ENCODE results near the gene OVOL3. TPM values are rescaled to one million over a fixed set of nuclear protein-coding genes. Genes with fewer than 3 reads are reported as not detected.

Gene OVOL3
- total RNA-seq, 1 experiment from 2014 or later: not detected

DNA sequence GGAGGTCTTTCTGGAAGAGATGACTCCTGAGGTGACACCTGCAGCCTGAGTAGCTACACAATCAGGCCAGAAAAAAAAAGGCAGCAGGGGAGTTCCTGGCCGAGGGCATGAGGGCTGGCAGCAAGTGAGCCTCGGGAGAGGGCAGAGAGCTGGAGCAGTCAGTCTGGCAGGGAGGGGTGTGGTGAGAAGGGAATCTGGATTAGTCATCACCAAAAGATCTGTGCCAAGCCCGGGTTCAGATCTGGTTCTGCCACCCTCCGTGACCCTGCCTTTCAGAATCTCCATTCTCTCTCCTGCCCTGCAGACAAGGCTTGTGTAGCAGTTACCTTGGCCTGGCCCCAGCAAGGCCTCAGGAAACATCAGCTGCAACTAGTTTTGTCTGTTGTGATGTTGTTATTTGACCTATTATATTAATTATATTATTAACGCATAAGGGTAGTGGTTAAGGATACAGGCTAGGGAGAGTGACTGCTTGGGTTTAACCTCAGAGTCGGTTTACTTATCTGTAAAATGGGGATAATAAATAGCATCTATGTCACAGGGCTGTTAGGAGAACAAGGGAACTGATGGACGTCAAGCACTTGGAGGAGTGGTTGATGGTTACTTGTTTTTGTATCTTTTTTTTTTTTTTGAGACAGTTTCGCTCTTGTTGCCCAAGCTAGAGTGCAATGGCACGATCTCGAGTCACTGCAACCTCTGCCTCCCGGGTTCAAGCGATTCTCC, 26.2 kb downstream of the OVOL3 start:
- Histone ChIP-seq H3K9me2 (ENCODE audit: insufficient read depth) (no peaks in the 10 kb centered on the region), H4K20me1 (ENCODE audit: insufficient read depth) (peaks cover 13% of the 10 kb centered on the region), H3K27ac (peak overlapping the region; percentile 96), H3K27me3 (ENCODE audit: insufficient read depth, low read depth) (no peaks in the 10 kb centered on the region), H3K79me2 (ENCODE audit: low read depth) (peaks cover 30% of the 10 kb centered on the region), H3K4me3 (peak overlapping the region; percentile 37; the same call in 1 of the 2 replicates), H3K9me3 (ENCODE audit: insufficient read depth, low read depth) (no peaks in the 10 kb centered on the region), H3F3A (ENCODE audit: insufficient read depth, low read depth) (peaks cover 63% of the 10 kb centered on the region), H3K4me1 (replicated peaks; ENCODE audit: insufficient read depth) (peaks cover 64% of the 10 kb centered on the region), H3K36me3 (ENCODE audit: low read depth) (0 out of 2 replicates have a peak, but pooled peaks cover 7% of the 10 kb centered on the region), H2AFZ (no peak overlapping the region), H3K4me2 (peak overlapping the region; percentile 77)
- intact Hi-C loops (cut with micrococcal nuclease; ENCODE audit: unreplicated experiment): no loop called here
- DNase-seq: peak; percentile 95 to 98
- BruUV-seq (replicated peaks): no TSS peak
- ChIA-PET CTCF (interaction anchor here (1.3 kb wide), 1 partner anchor 9 kb away, joined by 7 read pairs; no protein-coding TSS in a partner anchor), POLR2A (ENCODE audit: unreplicated experiment) (interaction anchor here (0.6 to 1.7 kb wide), 6 partner anchors 9 to 1844 kb away, joined by 3 to 32 read pairs (median 3); partner anchors contain the start of genes TBCB and ZNF566)
- TF ChIP-seq, protein P1, sequence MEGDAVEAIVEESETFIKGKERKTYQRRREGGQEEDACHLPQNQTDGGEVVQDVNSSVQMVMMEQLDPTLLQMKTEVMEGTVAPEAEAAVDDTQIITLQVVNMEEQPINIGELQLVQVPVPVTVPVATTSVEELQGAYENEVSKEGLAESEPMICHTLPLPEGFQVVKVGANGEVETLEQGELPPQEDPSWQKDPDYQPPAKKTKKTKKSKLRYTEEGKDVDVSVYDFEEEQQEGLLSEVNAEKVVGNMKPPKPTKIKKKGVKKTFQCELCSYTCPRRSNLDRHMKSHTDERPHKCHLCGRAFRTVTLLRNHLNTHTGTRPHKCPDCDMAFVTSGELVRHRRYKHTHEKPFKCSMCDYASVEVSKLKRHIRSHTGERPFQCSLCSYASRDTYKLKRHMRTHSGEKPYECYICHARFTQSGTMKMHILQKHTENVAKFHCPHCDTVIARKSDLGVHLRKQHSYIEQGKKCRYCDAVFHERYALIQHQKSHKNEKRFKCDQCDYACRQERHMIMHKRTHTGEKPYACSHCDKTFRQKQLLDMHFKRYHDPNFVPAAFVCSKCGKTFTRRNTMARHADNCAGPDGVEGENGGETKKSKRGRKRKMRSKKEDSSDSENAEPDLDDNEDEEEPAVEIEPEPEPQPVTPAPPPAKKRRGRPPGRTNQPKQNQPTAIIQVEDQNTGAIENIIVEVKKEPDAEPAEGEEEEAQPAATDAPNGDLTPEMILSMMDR (conservative IDR thresholded peaks at IDR 0.05): no peak
- TF ChIP-seq EZH2 (IDR thresholded peaks at IDR 0.05; ENCODE audit: low read depth): no peak

DNA sequence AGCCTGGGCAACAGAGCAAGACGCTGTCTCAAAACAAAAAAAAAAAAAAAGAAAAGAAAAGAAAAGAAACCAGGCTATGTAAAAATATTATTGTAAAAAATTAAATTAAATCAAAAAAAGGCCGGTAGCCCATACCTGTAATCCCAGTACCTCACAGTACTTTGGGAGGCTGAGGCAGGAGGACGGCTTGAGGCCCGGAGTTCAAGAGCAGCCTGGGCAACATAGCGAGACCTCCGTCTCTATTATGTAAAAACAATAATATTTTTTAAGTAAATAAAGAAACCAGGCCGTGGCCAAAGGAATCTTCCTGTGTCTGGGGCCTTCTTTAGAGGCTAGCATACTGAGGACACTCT, 28.2 kb downstream of the OVOL3 start:
- H4K20me1 ChIP-seq (ENCODE audit: insufficient read depth): peaks cover 23% of the 10 kb centered on the region
- ChIA-PET POLR2A (ENCODE audit: unreplicated experiment) (interaction anchor here (0.6 to 1.0 kb wide), 3 partner anchors 11 to 632 kb away, joined by 3 to 6 read pairs (median 5); no protein-coding TSS in a partner anchor), CTCF (no interaction called here)
- peaks cover 43% of the 10 kb centered on the region for H3K79me2 ChIP-seq (ENCODE audit: low read depth)
- H3K27me3 ChIP-seq (ENCODE audit: insufficient read depth, low read depth): no peaks in the 10 kb centered on the region
- H3F3A ChIP-seq (ENCODE audit: insufficient read depth, low read depth): peaks cover 57% of the 10 kb centered on the region
- no peak for TF ChIP-seq EZH2 (IDR thresholded peaks at IDR 0.05; ENCODE audit: low read depth)
- TF ChIP-seq, protein P1 (conservative IDR thresholded peaks at IDR 0.05): no peak
- no peaks in the 10 kb centered on the region for H3K9me3 ChIP-seq (ENCODE audit: insufficient read depth, low read depth)
- H3K4me3 ChIP-seq: peak overlapping the region; percentile 98; the same call in 1 of the 2 replicates
- peaks cover 54% of the 10 kb centered on the region for H3K4me1 ChIP-seq (replicated peaks; ENCODE audit: insufficient read depth)
- DNase-seq: no peak
- H3K36me3 ChIP-seq (ENCODE audit: low read depth): peaks cover 19% of the 10 kb centered on the region; the same call in 1 of the 2 replicates
- BruUV-seq (replicated peaks): no TSS peak
- intact Hi-C loops (cut with micrococcal nuclease; ENCODE audit: unreplicated experiment): loop anchor here (1.0 kb wide), 2 partner anchors 11 to 24 kb away; partner anchors contain the start of gene TBCB
- H3K4me2 ChIP-seq: peak overlapping the region; percentile 77
- H3K9me2 ChIP-seq (ENCODE audit: insufficient read depth): no peaks in the 10 kb centered on the region
- H3K27ac ChIP-seq: peak overlapping the region; percentile 96
- H2AFZ ChIP-seq: peak overlapping the region; percentile 90

DNA sequence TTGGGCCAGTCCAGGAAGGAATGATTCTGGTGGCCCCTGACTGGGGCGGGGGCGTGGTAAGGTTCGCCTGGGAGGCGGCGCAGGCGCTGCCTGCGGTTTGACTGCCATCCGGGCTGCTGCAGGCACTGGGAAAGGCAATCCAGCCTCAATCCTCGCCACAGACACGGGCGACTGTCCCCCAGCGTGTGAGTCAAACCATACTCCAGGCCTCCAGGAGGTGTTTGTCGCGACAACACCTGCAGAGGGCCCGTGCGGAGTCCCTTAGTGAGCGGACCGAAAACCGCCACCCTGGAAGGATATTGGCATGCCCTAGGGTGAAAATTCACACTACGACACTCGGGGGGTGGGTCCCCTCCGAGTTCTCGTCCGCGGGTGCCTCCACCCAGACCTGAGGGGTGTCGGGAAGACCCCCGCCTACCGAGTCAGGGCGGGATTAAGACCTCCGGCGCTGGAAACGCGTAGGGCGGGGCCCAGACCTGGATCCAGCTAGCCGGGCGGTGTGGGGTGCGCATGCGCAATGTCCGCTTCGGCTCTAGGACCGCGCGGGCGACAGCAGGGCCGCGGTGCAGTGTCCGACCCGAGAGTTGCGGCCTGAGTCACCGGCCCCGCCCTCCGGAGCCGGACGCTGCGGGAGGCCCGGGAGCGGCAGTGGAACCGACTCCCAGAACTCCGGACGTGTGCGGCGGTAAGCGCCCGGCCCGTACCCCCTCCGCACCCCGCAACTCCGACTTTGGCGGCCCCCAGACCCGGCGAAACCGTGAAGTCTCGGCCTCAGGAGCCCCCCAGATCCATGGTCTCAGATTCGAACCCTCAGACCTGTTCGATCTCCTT, 28.7 kb downstream of the OVOL3 start, which contains the start of gene CAPNS1:
TSS of gene CAPNS1 (plus strand) at position 594 of the 831 bp plus-strand sequence. CDS start 946 bp downstream, outside the sequence.
- Histone ChIP-seq H3K79me2 (ENCODE audit: low read depth) (peaks cover 43% of the 10 kb centered on the region), H3K9me3 (ENCODE audit: insufficient read depth, low read depth) (no peaks in the 10 kb centered on the region), H3K9me2 (ENCODE audit: insufficient read depth) (no peaks in the 10 kb centered on the region), H2AFZ (peak within 1 kb of the TSS; percentile 90), H3K27me3 (ENCODE audit: insufficient read depth, low read depth) (no peaks in the 10 kb centered on the region), H3K4me1 (replicated peaks; ENCODE audit: insufficient read depth) (peaks cover 52% of the 10 kb centered on the region), H4K20me1 (ENCODE audit: insufficient read depth) (peaks cover 23% of the 10 kb centered on the region), H3K27ac (peak within 1 kb of the TSS; percentile 96), H3F3A (ENCODE audit: insufficient read depth, low read depth) (peaks cover 60% of the 10 kb centered on the region), H3K4me3 (peak within 1 kb of the TSS; percentile 98), H3K4me2 (peak within 1 kb of the TSS; percentile 77), H3K36me3 (ENCODE audit: low read depth) (peaks cover 22% of the 10 kb centered on the region)
- CTCF ChIA-PET: interaction anchor here (1.4 kb wide), 1 partner anchor 11 kb away, joined by 4 read pairs; no protein-coding TSS in a partner anchor
- POLR2A ChIA-PET (ENCODE audit: unreplicated experiment): interaction anchor here (0.6 to 1.0 kb wide), 4 partner anchors 12 to 632 kb away, joined by 3 to 6 read pairs (median 4); no protein-coding TSS in a partner anchor
- BruUV-seq (replicated peaks): no TSS peak
- peak; percentile 86 to 98 for DNase-seq
- TF ChIP-seq, protein P1 (conservative IDR thresholded peaks at IDR 0.05): no peak; the same call in 1 of the 2 replicates
- TF ChIP-seq EZH2 (IDR thresholded peaks at IDR 0.05; ENCODE audit: low read depth): no peak
- intact Hi-C loops (cut with micrococcal nuclease; ENCODE audit: unreplicated experiment): loop anchor here (1.0 kb wide), 2 partner anchors 11 to 24 kb away; partner anchors contain the start of gene TBCB
